GM12878 (cell line): Measurements from ENCODE around the gene PPP6R1. TPM values are rescaled to one million over a fixed set of nuclear protein-coding genes. Genes with fewer than 3 reads are reported as not detected.

Experiments
- ATAC-seq: fragments of 200-7000 bp; cut with Tn5 transposase; 3 replicates; pipeline ENCODE4 v1.9.1; 2020; ENCODE audit warnings: mild to moderate bottlenecking, moderate library complexity
- BruUV-seq: library from RNA; stranded (reverse); fragments of 400-500 nt; replicated peaks from 2 replicates; lab custom pipeline; 2021; lab: Mats Ljungman, UMichigan
- CTCF ChIA-PET: fragments of 300-600 bp; sonication (Branson Sonifier 250); formaldehyde crosslinking; extraction: SDS; loops from one replicate; lab custom pipeline; 2021; ENCODE audit warnings: inconsistent platforms; lab: Yijun Ruan, JAX
- POLR2A ChIA-PET: fragments of 350-600 bp; formaldehyde crosslinking; extraction: SDS; loops from one replicate; lab custom pipeline; 2021; ENCODE audit warnings: inconsistent platforms; lab: Charles Lee
- RAD21 ChIA-PET: fragments of 300-600 bp; sonication (Branson Sonifier 250); formaldehyde crosslinking; loops from one replicate; lab custom pipeline; 2023; ENCODE audit warnings: antibody characterized with exemption; ENCODE audit not compliant: unreplicated experiment; lab: Charles Lee
- SMC1A ChIA-PET: fragments of 300-600 bp; sonication (Branson Sonifier 250); formaldehyde crosslinking; loops from one replicate; lab custom pipeline; 2023; ENCODE audit not compliant: unreplicated experiment, uncharacterized antibody; lab: Charles Lee
- DNase-seq: peaks from one replicate; pipeline ENCODE4 v3.0.0-alpha.2; 2011; ENCODE audit warnings: low read depth, low spot score
- FAIRE-seq: peaks from 3 replicates; lab custom pipeline; 2011; peaks lifted over from hg19 to GRCh38; lab: Jason Lieb, UNC
- H2AFZ ChIP-seq: 2 replicates; pipeline ENCODE4 v1.6.0; 2011; ENCODE audit warnings: low read depth, low read length, control low read depth; ENCODE audit not compliant: control insufficient read depth
- H3K27ac ChIP-seq: 2 replicates; pipeline ENCODE4 v1.5.1; 2011; ENCODE audit warnings: control low read depth; ENCODE audit not compliant: control insufficient read depth, insufficient read depth
- H3K27me3 ChIP-seq, 2 experiments: replicated peaks in 1 of 2; 2 replicates each; pipeline versions ENCODE4 v1.6.0 to v1.6.1; 2011; ENCODE audit warnings: low read length in 1 of 2; ENCODE audit not compliant: control insufficient read depth in 2 of 2, insufficient read depth in 2 of 2
- H3K36me3 ChIP-seq, 2 experiments: 2 replicates each; pipeline ENCODE4 v1.5.1; 2011; ENCODE audit warnings: low read length in 1 of 2; ENCODE audit not compliant: control insufficient read depth in 2 of 2, insufficient read depth in 2 of 2
- H3K4me1 ChIP-seq: 2 replicates; pipeline ENCODE4 v1.6.1; 2011; ENCODE audit warnings: mild to moderate bottlenecking, low read length, moderate library complexity, mixed read lengths; ENCODE audit not compliant: control insufficient read depth, insufficient read depth
- H3K4me2 ChIP-seq: 2 replicates; pipeline ENCODE4 v1.6.0; 2011; ENCODE audit warnings: control low read depth; ENCODE audit not compliant: control insufficient read depth, insufficient read depth
- H3K4me3 ChIP-seq: fragments of 200-600 bp; sonication (generic); 2 replicates; pipeline ENCODE4 v1.5.1; 2016
- H3K79me2 ChIP-seq: 2 replicates; pipeline ENCODE4 v1.6.0; 2011; ENCODE audit warnings: low read length; ENCODE audit not compliant: control insufficient read depth, insufficient read depth
- H3K9ac ChIP-seq: 2 replicates; pipeline ENCODE4 v1.8.0; 2011; ENCODE audit warnings: low read length, control low read depth, mixed read lengths; ENCODE audit not compliant: control insufficient read depth, insufficient read depth
- H3K9me3 ChIP-seq: replicated peaks from 3 replicates; pipeline ENCODE4 v1.5.1; 2011; ENCODE audit warnings: mild to moderate bottlenecking, low read length; ENCODE audit not compliant: control insufficient read depth, insufficient read depth
- H4K20me1 ChIP-seq: 2 replicates; pipeline ENCODE4 v1.6.0; 2011; ENCODE audit not compliant: control insufficient read depth, insufficient read depth
- IRF4 ChIP-seq: IDR thresholded peaks from 2 replicates; pipeline ENCODE4 v1.6.1; 2011; ENCODE audit warnings: low read depth, low read length
- KLF5 ChIP-seq: fragments of 450-650 bp; IDR thresholded peaks from 2 replicates; pipeline ENCODE4 v1.6.1; 2014; ENCODE audit warnings: mild to moderate bottlenecking; ENCODE audit not compliant: partially characterized antibody
- POLR2AphosphoS2 ChIP-seq: IDR thresholded peaks from 2 replicates; pipeline ENCODE4 v1.6.1; 2011; ENCODE audit warnings: low read depth, mild to moderate bottlenecking, low read length, improper control_type of control experiment, moderate library complexity
- RFX5 ChIP-seq: IDR thresholded peaks from 2 replicates; pipeline ENCODE4 v1.6.1; 2011; ENCODE audit warnings: low read depth, low read length, improper control_type of control experiment
- TCF12 ChIP-seq: IDR thresholded peaks from 2 replicates; pipeline ENCODE4 v1.6.1; 2011; ENCODE audit warnings: low read depth, mild to moderate bottlenecking, low read length
- WGBS: methylation state at CpG from one replicate; pipeline ENCODE4 v1.1.6; 2016; ENCODE audit warnings: low lambda C conversion rate; ENCODE audit not compliant: insufficient replicate concordance, insufficient coverage; ENCODE audit errors: missing lambda C conversion rate; 5-methylcytosine and 5-hydroxymethylcytosine counted together
- in situ Hi-C: fragments of 300-500 bp; cut with MboI; formaldehyde crosslinking; loops from 9 replicates; pipeline ENCODE4 v1.14.3; 2018; ENCODE audit warnings: mixed read lengths
- intact Hi-C: fragments of 100-400 bp; cut with micrococcal nuclease; formaldehyde crosslinking; loops from one replicate; pipeline ENCODE4 v1.14.2; 2022; ENCODE audit not compliant: unreplicated experiment
- polyA plus RNA-seq, 11 experiments: library from polyadenylated mRNA; depleted of rRNA in 4 of 11; unstranded in 6 of 11; stranded (reverse) in 5 of 11; fragments of >200 nt; fragmentation: Nextera tagmentation in 4 of 11; fragmentation: Illumina TruSeq in 1 of 11; extraction: Ambion mirVana in 4 of 11; extraction: Trizol in 1 of 11; gene quantifications; 1 replicate in 1 of 11; 2 replicates in 10 of 11; pipeline versions ENCODE4 v1.2.1 to v1.2.3, GENCODE V29; 2011 to 2016; ENCODE audit warnings: inconsistent platforms in 2 of 11, missing spikeins in 2 of 11, low read depth in 1 of 11
- total RNA-seq, 4 experiments: library from RNA; depleted of rRNA in 3 of 4; stranded (reverse); fragments of >200 nt in 3 of 4; fragmentation: Illumina TruSeq in 1 of 4; extraction: Trizol in 1 of 4; gene quantifications; 2 replicates each; pipeline versions ENCODE4 v1.2.1 to v1.2.3, GENCODE V29; 2013 to 2021

PPP6R1 gene
- total and polyA plus RNA-seq, 10 of the 15 experiments (the other 5 are each of a cell fraction or from before 2014, with no cell fraction given): 0.80 to 173 (median 63.7) TPM

GRCh38 chr19:55302318-55302703 lies 43.5 kb upstream of the PPP6R1 start:
- FAIRE-seq (no peak), DNase-seq (no peak), ATAC-seq (no peak)
- Histone ChIP-seq H3K4me1 (peaks cover 11% of the 10 kb centered on the region), H3K4me3 (peak overlapping the region; percentile 67; the same call in 1 of the 2 replicates), H3K27me3 (no peaks in the 10 kb centered on the region), H3K9ac (peak overlapping the region; percentile 8; the same call in 1 of the 2 replicates), H3K4me2 (peak overlapping the region; percentile 66), H2AFZ (peak overlapping the region; percentile 96), H4K20me1 (no peaks in the 10 kb centered on the region; the same call in 1 of the 2 replicates), H3K27ac (peak overlapping the region; percentile 27), H3K9me3 (no peaks in the 10 kb centered on the region), H3K79me2 (no peaks in the 10 kb centered on the region), H3K36me3 (no peaks in the 10 kb centered on the region)
- intact Hi-C loops (loop anchor here (5.0 kb wide), 1 partner anchor 80 kb away; the partner anchor contains the start of gene TMEM238), in situ Hi-C loops (no loop called here)
- RAD21 ChIA-PET: interaction anchor here (0.6 to 2.8 kb wide), 9 partner anchors 37 to 202 kb away, joined by 3 to 28 read pairs (median 8); partner anchors contain the start of genes ISOC2, KMT5C, PPP6R1 and TMEM238
- BruUV-seq: no TSS peak
- 46% methylated on average over 6 of the region's 12 CpGs for WGBS
- CTCF ChIA-PET: interaction anchor here (0.7 to 3.8 kb wide), 19 partner anchors 10 to 202 kb away, joined by 3 to 49 read pairs (median 8); partner anchors contain the start of genes BRSK1, HSPBP1, KMT5C and TMEM238
- POLR2A ChIA-PET: interaction anchor here (1.6 to 2.8 kb wide), 2 partner anchors 37 to 82 kb away, joined by 9 to 14 read pairs; partner anchors contain the start of genes KMT5C and TMEM238
- TF ChIP-seq KLF5 (no peak), RFX5 (no peak), POLR2AphosphoS2 (no peak), IRF4 (no peak), TCF12 (no peak)
- SMC1A ChIA-PET: interaction anchor here (1.2 to 3.5 kb wide), 8 partner anchors 10 to 331 kb away, joined by 3 to 22 read pairs (median 6); partner anchors contain the start of genes ISOC2, KMT5C and TMEM238
